ENCODE measurements around the gene EXOSC3.

GRCh38 chr9:37769306-37769705 lies 15.6 kb downstream of the EXOSC3 start:
- TF ChIP-seq CTCF (IDR thresholded peaks at IDR 0.05; ENCODE audit: poor library complexity) (no peak), EZH2 (IDR thresholded peaks at IDR 0.05; ENCODE audit: borderline replicate concordance) (no peak), EZH2phosphoT487 (IDR thresholded peaks at IDR 0.05; ENCODE audit: low read depth, severe bottlenecking, unreplicated experiment) (no peak)
